Measurements from ENCODE around the gene HSPA12B.

DNA sequence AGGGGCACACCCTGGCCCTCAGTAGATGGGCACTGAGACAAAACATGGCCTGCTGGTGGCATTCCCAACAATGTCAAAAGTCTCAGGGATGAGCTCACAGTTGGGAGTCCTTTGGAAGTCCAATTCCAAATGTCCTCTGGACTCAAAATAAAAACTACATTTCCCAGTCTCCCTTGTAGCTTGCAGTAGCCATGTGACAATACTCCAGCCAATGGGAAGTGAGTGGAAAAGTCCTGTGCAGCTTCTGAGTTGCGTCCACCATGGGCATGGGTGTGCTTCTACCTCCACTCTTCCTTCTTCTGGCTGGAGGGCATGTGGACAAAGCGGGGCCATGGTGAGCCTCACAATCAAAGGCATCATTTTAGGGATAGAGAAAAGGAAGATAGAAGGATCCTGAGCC lies 44.8 kb upstream of the HSPA12B start:
- TF ChIP-seq, protein P1, sequence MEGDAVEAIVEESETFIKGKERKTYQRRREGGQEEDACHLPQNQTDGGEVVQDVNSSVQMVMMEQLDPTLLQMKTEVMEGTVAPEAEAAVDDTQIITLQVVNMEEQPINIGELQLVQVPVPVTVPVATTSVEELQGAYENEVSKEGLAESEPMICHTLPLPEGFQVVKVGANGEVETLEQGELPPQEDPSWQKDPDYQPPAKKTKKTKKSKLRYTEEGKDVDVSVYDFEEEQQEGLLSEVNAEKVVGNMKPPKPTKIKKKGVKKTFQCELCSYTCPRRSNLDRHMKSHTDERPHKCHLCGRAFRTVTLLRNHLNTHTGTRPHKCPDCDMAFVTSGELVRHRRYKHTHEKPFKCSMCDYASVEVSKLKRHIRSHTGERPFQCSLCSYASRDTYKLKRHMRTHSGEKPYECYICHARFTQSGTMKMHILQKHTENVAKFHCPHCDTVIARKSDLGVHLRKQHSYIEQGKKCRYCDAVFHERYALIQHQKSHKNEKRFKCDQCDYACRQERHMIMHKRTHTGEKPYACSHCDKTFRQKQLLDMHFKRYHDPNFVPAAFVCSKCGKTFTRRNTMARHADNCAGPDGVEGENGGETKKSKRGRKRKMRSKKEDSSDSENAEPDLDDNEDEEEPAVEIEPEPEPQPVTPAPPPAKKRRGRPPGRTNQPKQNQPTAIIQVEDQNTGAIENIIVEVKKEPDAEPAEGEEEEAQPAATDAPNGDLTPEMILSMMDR (IDR thresholded peaks at IDR 0.05), result no peak
- TF ChIP-seq POLR2A (IDR thresholded peaks at IDR 0.05) (no peak), POLR2AphosphoS5 (IDR thresholded peaks at IDR 0.05) (no peak)

Measured in upper lobe of left lung (tissue), 4 donors.